Measurements from ENCODE around the gene DYNC2LI1. TPM values are rescaled to one million over a fixed set of nuclear protein-coding genes. Genes with fewer than 3 reads are reported as not detected.

Gene DYNC2LI1
- total RNA-seq, 1 donor from 2014 or later: 92.1 TPM

- H3K4me3 Mint-ChIP-seq: no peak overlapping the region
- no peak overlapping the region for H2AFZ ChIP-seq (replicated peaks)
These were observed 21.5 kb upstream of the DYNC2LI1 start for GRCh38 chr2:43752302-43752701.

GRCh38 chr2:43754180-43754579 lies 19.7 kb upstream of the DYNC2LI1 start:
- H3K4me3 Mint-ChIP-seq: no peak overlapping the region
- no peak overlapping the region for H3K9ac ChIP-seq
- no peaks in the 10 kb centered on the region for H4K20me1 ChIP-seq (ENCODE audit: low read depth)
- H3K27ac Mint-ChIP-seq: no peak overlapping the region
- peaks cover 18% of the 10 kb centered on the region for H3F3A ChIP-seq (ENCODE audit: low read depth)
- no peaks in the 10 kb centered on the region for H3K27me3 ChIP-seq
- peaks cover 2% of the 10 kb centered on the region for H3K27me3 Mint-ChIP-seq (ENCODE audit: insufficient read depth, low read depth)
- H3K36me3 Mint-ChIP-seq: peaks cover 1% of the 10 kb centered on the region
- no peak overlapping the region for H3K4me2 ChIP-seq
- no peak overlapping the region for H3K27ac ChIP-seq
- H3K9me3 Mint-ChIP-seq: peaks cover 1% of the 10 kb centered on the region
- H3K79me2 ChIP-seq (ENCODE audit: low read depth): no peaks in the 10 kb centered on the region
- H3K36me3 ChIP-seq: no peaks in the 10 kb centered on the region
- TF ChIP-seq EZH2 (IDR thresholded peaks at IDR 0.05) (no peak), CTCF (IDR thresholded peaks at IDR 0.05) (no peak), EZH2phosphoT487 (IDR thresholded peaks at IDR 0.05) (no peak)
- peaks cover 17% of the 10 kb centered on the region for H3K4me1 ChIP-seq
- peaks cover 17% of the 10 kb centered on the region for H3K4me1 Mint-ChIP-seq
- no peak overlapping the region for H2AFZ ChIP-seq (replicated peaks)
- no peak overlapping the region for H3K4me3 ChIP-seq
- no peaks in the 10 kb centered on the region for H3K9me3 ChIP-seq (ENCODE audit: low read depth)
- no peak for DNase-seq (ENCODE audit: low spot score)

More at GRCh38 chr2:43752302-43752701, 21.5 kb upstream of the DYNC2LI1 start:
- peaks cover 1% of the 10 kb centered on the region for H3K36me3 Mint-ChIP-seq
- DNase-seq (ENCODE audit: low spot score): no peak
- H3K4me2 ChIP-seq: peak overlapping the region; percentile 60
- no peak overlapping the region for H3K9ac ChIP-seq
- H3K79me2 ChIP-seq (ENCODE audit: low read depth): no peaks in the 10 kb centered on the region
- H3K27me3 ChIP-seq: no peaks in the 10 kb centered on the region
- H4K20me1 ChIP-seq (ENCODE audit: low read depth): no peaks in the 10 kb centered on the region
- no peak overlapping the region for H3K4me3 ChIP-seq
- no peaks in the 10 kb centered on the region for H3K27me3 Mint-ChIP-seq (ENCODE audit: insufficient read depth, low read depth)
- no peaks in the 10 kb centered on the region for H3K9me3 ChIP-seq (ENCODE audit: low read depth)
- H3K4me1 ChIP-seq: peaks cover 17% of the 10 kb centered on the region
- H3K9me3 Mint-ChIP-seq: peaks cover 1% of the 10 kb centered on the region
- no peak for TF ChIP-seq EZH2phosphoT487 (IDR thresholded peaks at IDR 0.05)
- H3K27ac Mint-ChIP-seq: no peak overlapping the region
- peaks cover 17% of the 10 kb centered on the region for H3K4me1 Mint-ChIP-seq
- no peak overlapping the region for H3K27ac ChIP-seq
- peaks cover 18% of the 10 kb centered on the region for H3F3A ChIP-seq (ENCODE audit: low read depth)
- no peaks in the 10 kb centered on the region for H3K36me3 ChIP-seq

GRCh38 chr2:43758739-43759138 lies 15.1 kb upstream of the DYNC2LI1 start:
- H3K27ac Mint-ChIP-seq: no peak overlapping the region
- peaks cover 4% of the 10 kb centered on the region for H3K4me1 Mint-ChIP-seq
- no peak overlapping the region for H3K27ac ChIP-seq
- no peaks in the 10 kb centered on the region for H4K20me1 ChIP-seq (ENCODE audit: low read depth)
- H3K4me2 ChIP-seq: no peak overlapping the region
- TF ChIP-seq EZH2 (IDR thresholded peaks at IDR 0.05) (no peak), EZH2phosphoT487 (IDR thresholded peaks at IDR 0.05) (no peak), CTCF (IDR thresholded peaks at IDR 0.05) (no peak)
- no peak overlapping the region for H2AFZ ChIP-seq (replicated peaks)
- H3K9me3 Mint-ChIP-seq: peaks cover 1% of the 10 kb centered on the region
- no peaks in the 10 kb centered on the region for H3K79me2 ChIP-seq (ENCODE audit: low read depth)
- H3K36me3 ChIP-seq: no peaks in the 10 kb centered on the region
- no peaks in the 10 kb centered on the region for H3K27me3 ChIP-seq
- no peaks in the 10 kb centered on the region for H3K4me1 ChIP-seq
- no peaks in the 10 kb centered on the region for H3F3A ChIP-seq (ENCODE audit: low read depth)
- no peak overlapping the region for H3K4me3 Mint-ChIP-seq
- peaks cover 1% of the 10 kb centered on the region for H3K36me3 Mint-ChIP-seq
- no peaks in the 10 kb centered on the region for H3K9me3 ChIP-seq (ENCODE audit: low read depth)
- H3K27me3 Mint-ChIP-seq (ENCODE audit: insufficient read depth, low read depth): peaks cover 2% of the 10 kb centered on the region
- H3K9ac ChIP-seq: no peak overlapping the region
- no peak overlapping the region for H3K4me3 ChIP-seq
- no peak for DNase-seq (ENCODE audit: low spot score)

- Histone ChIP-seq H3K36me3 (no peaks in the 10 kb centered on the region), H3K9ac (no peak overlapping the region), H3K9me3 (ENCODE audit: low read depth) (no peaks in the 10 kb centered on the region), H3K4me1 (no peaks in the 10 kb centered on the region), H2AFZ (replicated peaks) (no peak overlapping the region), H3K27ac (no peak overlapping the region), H3K4me2 (no peak overlapping the region), H3K27me3 (no peaks in the 10 kb centered on the region), H3K4me3 (no peak overlapping the region), H4K20me1 (ENCODE audit: low read depth) (no peaks in the 10 kb centered on the region), H3F3A (ENCODE audit: low read depth) (no peaks in the 10 kb centered on the region), H3K79me2 (ENCODE audit: low read depth) (no peaks in the 10 kb centered on the region)
- Mint-ChIP-seq H3K4me3 (no peak overlapping the region), H3K9me3 (peaks cover 1% of the 10 kb centered on the region), H3K36me3 (peaks cover 1% of the 10 kb centered on the region), H3K27ac (no peak overlapping the region), H3K27me3 (ENCODE audit: insufficient read depth, low read depth) (peaks cover 2% of the 10 kb centered on the region), H3K4me1 (peaks cover 2% of the 10 kb centered on the region)
- TF ChIP-seq CTCF (IDR thresholded peaks at IDR 0.05): no peak
- no peak for TF ChIP-seq EZH2phosphoT487 (IDR thresholded peaks at IDR 0.05)
- TF ChIP-seq EZH2 (IDR thresholded peaks at IDR 0.05): no peak
- DNase-seq (ENCODE audit: low spot score): no peak
These were observed 14.6 kb upstream of the DYNC2LI1 start for GRCh38 chr2:43759195-43759594.

All from neural progenitor cell (in vitro differentiated cells).